HuH-7 (cell line): ENCODE data around the gene DERA.

ENCODE experiments used
- DNase-seq: peaks from one replicate; pipeline ENCODE4 v3.0.0; 2011; ENCODE audit warnings: low spot score

The DERA gene

GRCh38 chr12:16075887-16076286 lies 164.8 kb downstream of the DERA start:
- DNase-seq: no peak

DNA sequence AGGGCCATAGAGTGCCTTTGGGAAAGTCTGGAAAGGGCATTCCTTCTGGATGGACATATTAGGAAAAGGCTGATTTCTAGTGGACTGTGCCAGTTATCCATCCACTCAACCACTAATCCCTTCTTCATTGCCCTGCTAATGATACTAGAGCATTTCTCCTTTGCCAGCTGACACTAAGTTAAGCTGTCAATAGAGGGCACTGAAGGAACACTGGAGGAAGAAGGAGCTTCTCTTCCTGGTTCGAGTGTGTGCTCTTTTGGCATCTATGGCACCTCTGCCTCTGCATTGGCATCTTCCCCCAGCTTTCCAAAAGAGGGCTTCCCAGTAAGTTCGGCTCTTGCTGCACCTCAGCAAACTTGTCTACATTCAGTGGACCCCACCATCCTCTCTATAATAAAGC lies 165.4 kb downstream of the DERA start:
- DNase-seq: peak; percentile 47

GRCh38 chr12:16076970-16077522 lies 165.9 kb downstream of the DERA start:
- no peak for DNase-seq

DNA sequence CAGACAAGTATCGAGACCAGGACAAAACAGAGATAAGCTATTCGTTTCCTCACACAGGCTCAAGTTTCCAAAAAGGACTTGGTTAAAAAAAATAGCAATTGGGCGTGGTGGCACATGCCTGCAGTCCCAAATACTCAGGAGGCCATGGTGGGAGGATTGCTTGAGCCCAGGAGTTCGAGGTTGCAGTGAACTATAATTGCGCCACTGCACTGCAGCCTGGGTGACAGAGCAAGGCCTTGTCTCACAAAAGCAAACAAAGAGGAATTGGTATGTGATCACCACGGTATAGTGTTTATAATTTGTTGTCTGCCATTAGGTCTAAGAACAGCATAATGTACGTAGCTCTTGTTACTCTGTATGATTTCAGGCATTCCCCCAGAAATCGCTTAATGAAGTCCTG lies 175.3 kb downstream of the DERA start:
- DNase-seq: no peak

GRCh38 chr12:16086942-16087341 lies 175.8 kb downstream of the DERA start:
- no peak for DNase-seq
